Heart left ventricle (tissue), 16 donors: ENCODE data around the gene PCMTD2. TPM values are rescaled to one million over a fixed set of nuclear protein-coding genes. Genes with fewer than 3 reads are reported as not detected.

Experiments
- ATAC-seq, 4 donors: fragments of 200-7000 bp; cut with Tn5 transposase; one replicate each; pipeline ENCODE4 v1.9.1; 2020 to 2022; ENCODE audit warnings: moderate library complexity in 4 of 4, mild to moderate bottlenecking in 3 of 4, moderate number of reproducible peaks in 1 of 4
- DNase-seq, 5 donors: peaks; one replicate each; pipeline ENCODE4 v3.0.0-alpha.2; 2020
- H3K27ac ChIP-seq, 12 donors: fragments of 200-600 bp; sonication (generic) in 4 of 12; one replicate each; pipeline versions ENCODE4 v1.5.0 to v1.8.0; 2016 to 2022; ENCODE audit warnings: mild to moderate bottlenecking in 2 of 12
- H3K27me3 ChIP-seq, 9 donors: fragments of 200-600 bp; sonication (generic) in 2 of 9; one replicate each; pipeline versions ENCODE4 v1.5.1 to v1.8.0; 2016 to 2022; ENCODE audit warnings: mild to moderate bottlenecking in 3 of 9
- H3K36me3 ChIP-seq, 9 donors: fragments of 200-600 bp; sonication (generic) in 2 of 9; one replicate each; pipeline versions ENCODE4 v1.5.0 to v1.8.0; 2018 to 2022; ENCODE audit warnings: mild to moderate bottlenecking in 2 of 9
- H3K4me1 ChIP-seq, 12 donors: fragments of 200-600 bp; sonication (generic) in 4 of 12; one replicate each; pipeline versions ENCODE4 v1.5.0 to v1.8.0; 2016 to 2022; ENCODE audit warnings: mild to moderate bottlenecking in 3 of 12
- H3K4me3 ChIP-seq, 12 donors: fragments of 200-600 bp; sonication (generic) in 4 of 12; one replicate each; pipeline versions ENCODE4 v1.5.0 to v1.8.0; 2017 to 2022; ENCODE audit warnings: mild to moderate bottlenecking in 9 of 12, moderate library complexity in 4 of 12
- H3K9me3 ChIP-seq, 12 donors: fragments of 200-600 bp; sonication (generic) in 4 of 12; one replicate each; pipeline versions ENCODE4 v1.5.0 to v1.8.0; 2016 to 2022; ENCODE audit warnings: mild to moderate bottlenecking in 1 of 12
- CTCF ChIP-seq, 12 donors: fragments of 200-600 bp; sonication (generic) in 4 of 12; IDR thresholded peaks; one replicate each; pipeline versions ENCODE4 v1.5.0 to v1.8.0; 2018 to 2022; ENCODE audit warnings: antibody characterized with exemption in 12 of 12, mild to moderate bottlenecking in 5 of 12
- POLR2A ChIP-seq, 2 donors: fragments of 450-650 bp; IDR thresholded peaks; one replicate each; pipeline ENCODE4 v1.6.1; 2017; ENCODE audit warnings: antibody characterized with exemption in 2 of 2, mild to moderate bottlenecking in 2 of 2, moderate library complexity in 2 of 2
- WGBS, 4 donors: extraction: QIAGEN DNeasy Blood & Tissue Kit in 2 of 4; methylation state at CpG; one replicate each; pipeline versions ENCODE4 v1.1.5 to v1.1.7; 2013 to 2018; 5-methylcytosine and 5-hydroxymethylcytosine counted together
- intact Hi-C, 10 donors: fragments of 100-400 bp; cut with DNase I; formaldehyde crosslinking; loops; one replicate each; pipeline versions ENCODE4 v1.11.1 to v1.14.2; 2022
- polyA plus RNA-seq, 2 donors: library from polyadenylated mRNA; stranded (reverse); fragments of 200-250 nt; gene quantifications; one replicate each; pipeline ENCODE4 v1.2.3, GENCODE V29; 2013
- total RNA-seq, 9 donors: library from RNA; depleted of rRNA in 2 of 9; stranded (reverse); fragments of >200 nt in 2 of 9; fragmentation: NEBNext Ultra II Directional in 3 of 9; extraction: Animal tissue kit (Norgen Biotek cat#: 25700) in 3 of 9; gene quantifications; one replicate each; pipeline versions ENCODE4 v1.1.0 to v1.2.4, GENCODE V29; 2016 to 2023
- donor health status: ischemic (EF 13 %, LVEDD 7.1; RV severe dilation, severe dysfunction).
- donor health status: healthy with polysubstance abuse.
- donor health status: DM: no; HTN: yes; CAD: no.
- donor health status: DM: no; HTN: no; CAD: no.
- donor health status: ischemic (EF 25% LVEDD 6.9; RV normal size, moderate dysfunction).
- donor health status: ischemic (EF 25% LVEDD 5.7; RV mildly dilated, moderate dysfunction).
- donor health status: healthy.
- donor health status: DM: yes; HTN: yes; CAD: no.
- donor health status: ischemic (EF 35%, LVEDD 5.7; RV mildly dilated, moderate dysfunction).
- donor health status: nonischemic (EF 11% LVEDD 7.7; RV severe dilation, severe dysfunction).
- donor health status: DM: yes; HTN: yes; CAD: no.
- donor health status: PGD.
- donor health status: ischemic (EF 29% LVEDD 5.4; RV normal size, mild dysfunction).
- donor health status: nonischemic (EF 23%, LVEDD 6.1; RV moderate dilation, normal function).

PCMTD2 gene
- total and polyA plus RNA-seq, 11 donors, result 23.9 to 128 (median 59.3) TPM

GRCh38 chr20:64242003-64242796 lies 13.3 kb upstream of the PCMTD2 start:
- Histone ChIP-seq H3K36me3 (no peaks in the 10 kb centered on the region), H3K27me3 (peaks cover 0 to 12% (median 0%) of the 10 kb centered on the region in 9 donors), H3K4me1 (peaks cover 0 to 8% (median 0%) of the 10 kb centered on the region in 12 donors), H3K27ac (no peak overlapping the region), H3K9me3 (no peaks in the 10 kb centered on the region), H3K4me3 (no peak overlapping the region)
- TF ChIP-seq CTCF (IDR thresholded peaks at IDR 0.05), result no peak
- DNase-seq (peak in 1 of 5 donors; percentile 27), ATAC-seq (no peak)
- 77 to 82% (median 81%) methylated on average over 19 of the region's 19 CpGs for WGBS, 4 donors
- intact Hi-C loops, result no loop called here

GRCh38 chr20:64242797-64243475 lies 12.6 kb upstream of the PCMTD2 start:
- Histone ChIP-seq H3K4me3 (no peak overlapping the region), H3K4me1 (peaks cover 0 to 8% (median 0%) of the 10 kb centered on the region in 12 donors), H3K27me3 (peaks cover 0 to 12% (median 0%) of the 10 kb centered on the region in 9 donors), H3K36me3 (no peaks in the 10 kb centered on the region), H3K9me3 (no peaks in the 10 kb centered on the region), H3K27ac (no peak overlapping the region)
- ATAC-seq (no peak), DNase-seq (peak in 1 of 5 donors; percentile 12)
- intact Hi-C loops, result no loop called here
- TF ChIP-seq POLR2A (IDR thresholded peaks at IDR 0.05) (no peak), CTCF (IDR thresholded peaks at IDR 0.05) (no peak)
- 88 to 90% (median 90%) methylated on average over 4 of the region's 4 CpGs for WGBS, 4 donors

- ATAC-seq (no peak), DNase-seq (no peak)
- Histone ChIP-seq H3K27me3 (peaks cover 0 to 12% (median 0%) of the 10 kb centered on the region in 9 donors), H3K4me1 (no peaks in the 10 kb centered on the region), H3K36me3 (no peaks in the 10 kb centered on the region), H3K4me3 (no peak overlapping the region), H3K9me3 (no peaks in the 10 kb centered on the region), H3K27ac (no peak overlapping the region)
- intact Hi-C loops, result no loop called here
- WGBS, 4 donors, result 45 to 66% (median 56%) methylated on average over 2 of the region's 2 CpGs
- no peak for TF ChIP-seq CTCF (IDR thresholded peaks at IDR 0.05)
- TF ChIP-seq POLR2A (IDR thresholded peaks at IDR 0.05), result no peak
These were observed 11.2 kb upstream of the PCMTD2 start for GRCh38 chr20:64244281-64244805.
